HCT116 (cell line): Measurements from ENCODE around the gene RAP1A.

Source experiments
- ELF1 ChIP-seq: IDR thresholded peaks from 2 replicates; pipeline ENCODE4 v1.6.1; 2012; ENCODE audit warnings: low read depth, borderline replicate concordance
- EZH2 ChIP-seq: fragments of 200-600 bp; sonication (generic); IDR thresholded peaks from 2 replicates; pipeline ENCODE4 v1.6.1; 2017; ENCODE audit warnings: antibody characterized with exemption, mixed run types
- EZH2phosphoT487 ChIP-seq: fragments of 200-600 bp; IDR thresholded peaks from 2 replicates; pipeline ENCODE4 v1.6.1; 2018; ENCODE audit warnings: antibody characterized with exemption, borderline replicate concordance
- FOSL1 ChIP-seq: IDR thresholded peaks from 2 replicates; pipeline ENCODE4 v1.6.1; 2012; ENCODE audit warnings: low read depth
- JUND ChIP-seq: IDR thresholded peaks from 2 replicates; pipeline ENCODE4 v1.6.1; 2012
- POLR2A ChIP-seq: IDR thresholded peaks from 2 replicates; pipeline ENCODE4 v1.7.0; 2011; ENCODE audit warnings: borderline replicate concordance; ENCODE audit not compliant: insufficient read depth, insufficient read length; ENCODE audit errors: extremely low read depth
- POLR2AphosphoS5 ChIP-seq: IDR thresholded peaks from 2 replicates; pipeline ENCODE4 v1.6.1; 2011; ENCODE audit warnings: mild to moderate bottlenecking, low read depth, low read length, moderate library complexity
- SP1 ChIP-seq: IDR thresholded peaks from 2 replicates; pipeline ENCODE4 v1.6.1; 2012; ENCODE audit warnings: low read depth
- SRF ChIP-seq: IDR thresholded peaks from 2 replicates; pipeline ENCODE4 v1.6.1; 2012; ENCODE audit warnings: low read depth
- ZBTB33 ChIP-seq: IDR thresholded peaks from 2 replicates; pipeline ENCODE4 v1.6.1; 2011; ENCODE audit warnings: mild to moderate bottlenecking, low read length, moderate library complexity; ENCODE audit not compliant: insufficient replicate concordance; ENCODE audit errors: extremely low read depth
- TF ChIP-seq, protein P1 (sequence below), 3 experiments: fragments of 200-600 bp in 1 of 3; sonication (generic) in 1 of 3; IDR thresholded peaks in 2 of 3; conservative IDR thresholded peaks in 1 of 3; 2 replicates each; pipeline ENCODE4 v1.5.1; 2012 to 2017; ENCODE audit warnings: low read depth in 2 of 3, low read length in 2 of 3, antibody characterized with exemption in 1 of 3, borderline replicate concordance in 1 of 3, control low read depth in 1 of 3, mild to moderate bottlenecking in 1 of 3, mixed read lengths in 1 of 3, mixed run types in 1 of 3, moderate library complexity in 1 of 3; ENCODE audit not compliant: insufficient read depth in 1 of 3
- TF ChIP-seq, protein P2 (sequence below): IDR thresholded peaks from 2 replicates; pipeline ENCODE4 v1.6.1; 2012

- TF ChIP-seq, protein P1, sequence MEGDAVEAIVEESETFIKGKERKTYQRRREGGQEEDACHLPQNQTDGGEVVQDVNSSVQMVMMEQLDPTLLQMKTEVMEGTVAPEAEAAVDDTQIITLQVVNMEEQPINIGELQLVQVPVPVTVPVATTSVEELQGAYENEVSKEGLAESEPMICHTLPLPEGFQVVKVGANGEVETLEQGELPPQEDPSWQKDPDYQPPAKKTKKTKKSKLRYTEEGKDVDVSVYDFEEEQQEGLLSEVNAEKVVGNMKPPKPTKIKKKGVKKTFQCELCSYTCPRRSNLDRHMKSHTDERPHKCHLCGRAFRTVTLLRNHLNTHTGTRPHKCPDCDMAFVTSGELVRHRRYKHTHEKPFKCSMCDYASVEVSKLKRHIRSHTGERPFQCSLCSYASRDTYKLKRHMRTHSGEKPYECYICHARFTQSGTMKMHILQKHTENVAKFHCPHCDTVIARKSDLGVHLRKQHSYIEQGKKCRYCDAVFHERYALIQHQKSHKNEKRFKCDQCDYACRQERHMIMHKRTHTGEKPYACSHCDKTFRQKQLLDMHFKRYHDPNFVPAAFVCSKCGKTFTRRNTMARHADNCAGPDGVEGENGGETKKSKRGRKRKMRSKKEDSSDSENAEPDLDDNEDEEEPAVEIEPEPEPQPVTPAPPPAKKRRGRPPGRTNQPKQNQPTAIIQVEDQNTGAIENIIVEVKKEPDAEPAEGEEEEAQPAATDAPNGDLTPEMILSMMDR (IDR thresholded peaks at IDR 0.05 in 2 of 3, conservative IDR thresholded peaks at IDR 0.05 in 1 of 3; ENCODE audit: borderline replicate concordance in 1 of 3, insufficient read depth in 1 of 3, low read depth in 2 of 3, low read length in 2 of 3), result no peak
- TF ChIP-seq ZBTB33, result no peak
- TF ChIP-seq EZH2, result no peak
- TF ChIP-seq FOSL1, result no peak
- TF ChIP-seq POLR2A, result no peak
- TF ChIP-seq SP1, result no peak
- no peak for TF ChIP-seq POLR2AphosphoS5
- TF ChIP-seq, protein P2, sequence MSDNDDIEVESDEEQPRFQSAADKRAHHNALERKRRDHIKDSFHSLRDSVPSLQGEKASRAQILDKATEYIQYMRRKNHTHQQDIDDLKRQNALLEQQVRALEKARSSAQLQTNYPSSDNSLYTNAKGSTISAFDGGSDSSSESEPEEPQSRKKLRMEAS, result no peak
- no peak for TF ChIP-seq JUND
- no peak for TF ChIP-seq EZH2phosphoT487
- no peak for TF ChIP-seq SRF
- TF ChIP-seq ELF1, result no peak
These were observed 114.4 kb downstream of the RAP1A start for GRCh38 chr1:111733992-111734341.
